Measurements from ENCODE around the gene APLF. TPM values are rescaled to one million over a fixed set of nuclear protein-coding genes. Genes with fewer than 3 reads are reported as not detected.
"Not testable (repeated sequence)": the region's sequence is repeated elsewhere in the genome, so short reads cannot be mapped to it uniquely, and the experiment has no call there.

APLF gene
- total RNA-seq, 1 experiment from 2014 or later: 1.2 TPM

DNA sequence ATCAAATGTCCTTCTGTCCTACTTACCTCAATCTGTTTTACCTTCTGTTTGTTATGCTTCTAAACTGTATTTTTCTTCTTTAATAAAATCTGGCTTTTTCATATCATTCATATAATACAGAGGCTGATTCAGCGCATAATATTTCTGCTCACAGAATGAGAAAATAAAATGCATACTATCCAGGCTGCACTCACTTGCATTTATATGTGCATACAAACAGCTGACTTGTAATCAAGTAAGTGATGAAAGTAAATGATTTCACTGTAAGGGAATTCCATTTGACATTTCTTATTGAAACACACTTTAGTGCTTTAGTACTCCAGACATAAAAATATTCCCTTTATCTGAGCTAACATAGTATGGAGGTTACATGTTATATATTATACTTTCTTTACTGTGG, 100.7 kb downstream of the APLF start:
- no peak for DNase-seq (ENCODE audit: extremely low read depth, low read depth)

DNA sequence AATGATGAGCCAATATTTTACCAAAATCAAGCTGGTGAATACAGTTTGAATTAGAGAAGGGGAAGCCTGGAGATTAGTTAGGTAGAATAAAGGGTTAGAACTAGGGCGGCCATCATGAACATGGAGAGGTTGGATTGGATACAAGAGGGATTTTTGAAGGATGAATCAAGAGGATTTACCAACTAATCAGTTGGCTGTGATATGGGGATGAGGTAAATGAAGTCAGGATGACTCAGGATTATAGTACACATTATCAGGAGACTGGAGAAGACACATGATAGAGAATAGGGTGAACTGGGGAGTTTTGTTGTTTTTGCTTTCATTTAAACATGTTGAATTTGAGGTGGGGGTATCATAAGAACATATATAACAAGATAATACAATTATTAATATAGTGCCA, 102.2 kb downstream of the APLF start:
- peak; percentile 9 for DNase-seq (ENCODE audit: extremely low read depth, low read depth)

DNA sequence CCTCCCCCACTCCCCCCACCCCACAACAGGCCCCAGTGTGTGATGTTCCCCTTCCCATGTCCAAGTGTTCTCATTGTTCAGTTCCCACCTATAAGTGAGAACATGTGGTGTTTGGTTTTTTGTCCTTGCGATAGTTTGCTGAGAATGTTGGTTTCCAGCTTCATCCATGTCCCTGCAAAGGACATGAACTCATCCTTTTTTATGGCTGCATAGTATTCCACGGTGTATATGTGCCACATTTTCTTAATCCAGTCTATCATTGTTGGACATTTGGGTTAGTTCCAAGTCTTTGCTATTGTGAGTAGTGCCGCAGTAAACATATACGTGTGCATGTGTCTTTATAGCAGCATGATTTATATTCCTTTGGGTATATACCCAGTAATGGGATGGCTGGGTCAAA, 103.0 kb downstream of the APLF start:
- not testable (repeated sequence) for DNase-seq (ENCODE audit: extremely low read depth, low read depth)

DNA sequence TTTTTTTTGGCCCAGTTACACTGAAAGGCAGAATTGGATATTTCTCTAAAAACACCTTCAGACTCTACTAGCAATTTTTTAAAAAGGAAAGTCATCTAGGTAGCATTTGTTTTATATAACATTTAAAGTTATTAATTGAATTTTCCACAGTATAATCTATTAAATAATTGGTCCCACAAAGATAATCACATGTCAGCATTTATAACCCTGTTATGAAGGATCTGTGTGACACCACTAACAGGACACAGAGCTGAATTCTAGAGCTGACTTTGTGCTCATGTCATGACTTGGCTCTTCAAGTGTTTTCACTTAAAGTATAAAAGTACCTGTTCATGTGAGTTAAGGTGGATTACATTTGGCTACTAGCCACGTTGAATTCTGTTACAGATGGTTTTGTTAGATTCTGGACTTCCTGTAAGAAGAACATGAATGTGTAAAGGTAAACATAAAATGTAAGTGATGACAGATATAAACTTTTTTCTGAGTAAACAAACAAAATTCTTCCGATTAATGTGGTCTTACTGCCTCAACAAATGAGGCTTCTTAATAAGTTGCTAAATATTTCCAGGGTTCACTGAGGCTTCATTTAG, 106.9 kb downstream of the APLF start:
- DNase-seq (ENCODE audit: extremely low read depth, low read depth): no peak

DNA sequence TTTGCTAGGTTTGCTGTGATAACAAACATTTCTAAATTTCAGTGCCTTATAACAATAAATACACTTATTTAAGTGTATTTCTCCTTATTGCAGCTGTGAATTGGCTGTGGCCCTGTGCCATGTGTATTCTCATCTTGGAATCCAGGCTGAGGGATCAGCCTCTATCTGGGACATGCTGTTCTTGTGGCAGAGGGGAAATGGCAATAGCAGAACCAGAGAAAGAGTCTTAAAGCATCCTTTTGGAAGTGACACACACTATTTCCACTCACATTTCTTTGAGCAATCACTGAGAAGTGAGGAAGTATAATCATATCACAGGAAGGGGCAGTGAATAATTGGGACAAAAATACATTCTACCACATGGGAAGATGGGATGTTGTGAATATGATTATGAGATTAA, 109.8 kb downstream of the APLF start:
- no peak for DNase-seq (ENCODE audit: extremely low read depth, low read depth)

DNA sequence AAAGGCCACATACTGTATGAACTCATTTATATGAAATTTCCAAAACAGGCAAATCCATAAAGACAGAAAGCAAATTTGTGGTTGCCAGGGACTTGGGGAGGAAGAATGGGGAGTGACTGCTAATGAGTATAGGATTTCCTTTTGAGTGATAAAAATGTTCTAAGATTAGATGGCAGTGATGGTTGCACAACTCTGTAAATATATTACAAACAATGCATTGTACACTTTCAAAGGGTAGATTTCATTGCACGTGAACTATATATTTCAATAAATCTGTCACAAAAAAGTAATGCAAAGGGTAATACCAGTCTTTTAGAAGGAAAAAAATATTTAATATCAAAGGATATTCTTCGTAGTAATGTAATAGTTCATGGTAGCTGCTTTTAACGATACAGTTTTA, 112.3 kb downstream of the APLF start:
- DNase-seq (ENCODE audit: extremely low read depth, low read depth): no peak

DNA sequence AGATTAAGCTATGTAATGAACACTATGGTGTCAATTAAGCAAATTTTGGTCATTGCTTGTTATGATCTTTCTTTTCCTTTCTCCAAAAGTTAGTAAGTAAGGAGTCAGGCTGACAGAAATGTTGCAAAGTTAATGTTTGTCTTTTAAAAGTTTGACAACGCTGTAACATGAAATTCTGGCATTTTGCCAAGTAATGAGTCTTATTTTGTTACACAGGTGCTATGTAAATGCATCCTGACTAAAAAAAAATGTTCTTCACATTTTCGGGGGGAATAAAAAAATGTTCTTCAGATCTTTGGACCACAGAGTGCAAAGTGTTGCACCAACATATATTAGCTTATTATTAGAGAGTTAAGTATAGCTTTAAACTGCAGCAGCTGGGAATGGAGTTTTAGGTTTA, 121.2 kb downstream of the APLF start:
- DNase-seq (ENCODE audit: extremely low read depth, low read depth): no peak

DNA sequence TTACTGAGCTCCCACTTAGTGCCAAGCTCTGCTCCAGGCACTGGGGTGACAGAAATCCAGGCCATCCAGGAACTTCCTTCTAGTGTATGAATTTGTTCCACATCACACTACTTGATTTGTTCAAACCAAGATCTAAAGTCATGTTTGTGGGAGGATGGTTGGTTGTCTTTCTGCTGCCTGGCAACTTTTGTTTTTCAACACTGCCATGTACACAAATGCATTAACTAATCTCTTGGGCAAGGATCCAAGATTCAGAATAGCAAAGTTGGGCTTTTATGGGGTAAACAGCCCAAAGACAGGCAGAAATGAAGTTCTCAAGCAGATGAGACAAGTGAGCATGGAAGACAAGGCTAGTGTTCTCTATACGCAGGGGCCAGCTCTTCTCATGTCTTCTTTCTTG, 122.6 kb downstream of the APLF start:
- DNase-seq (ENCODE audit: extremely low read depth, low read depth): no peak

DNA sequence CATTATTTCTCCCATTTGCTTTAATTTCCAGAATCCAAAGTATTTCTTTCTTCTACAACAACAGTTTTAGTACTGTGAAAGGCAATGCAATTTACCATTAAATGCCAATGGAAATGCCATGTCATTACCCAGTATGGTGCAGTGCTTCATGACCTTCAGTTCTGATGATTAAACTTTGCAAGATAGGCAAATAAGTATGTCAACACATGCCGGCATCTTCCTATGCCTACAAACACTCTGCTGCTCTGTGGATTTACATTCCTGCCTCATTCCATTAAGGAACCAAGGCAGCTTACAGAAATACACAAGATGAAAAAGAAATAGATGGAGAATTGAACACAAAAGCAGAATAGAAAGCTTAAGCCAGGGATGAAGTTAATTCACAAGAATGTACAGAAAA, 123.3 kb downstream of the APLF start:
- DNase-seq (ENCODE audit: extremely low read depth, low read depth): no peak

DNA sequence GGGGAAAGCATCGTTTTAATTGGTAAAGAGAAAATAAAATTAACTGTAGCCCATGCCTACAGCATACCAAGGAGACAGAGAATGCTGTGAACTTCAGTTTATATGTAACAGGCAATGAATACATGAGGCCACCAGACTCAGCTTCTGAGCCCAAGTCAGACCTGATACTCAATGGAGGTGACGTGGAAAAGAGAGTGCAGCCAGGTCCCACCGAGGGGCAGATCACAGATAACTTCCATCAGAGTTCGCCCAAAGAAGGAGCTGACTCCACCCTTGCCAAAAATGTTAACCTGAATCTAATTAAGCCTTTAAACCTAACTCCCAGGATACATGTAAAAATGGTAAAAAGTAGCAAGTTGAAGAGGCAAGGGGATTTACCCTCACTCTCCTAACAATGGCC, 123.8 kb downstream of the APLF start:
- DNase-seq (ENCODE audit: extremely low read depth, low read depth): no peak

DNA sequence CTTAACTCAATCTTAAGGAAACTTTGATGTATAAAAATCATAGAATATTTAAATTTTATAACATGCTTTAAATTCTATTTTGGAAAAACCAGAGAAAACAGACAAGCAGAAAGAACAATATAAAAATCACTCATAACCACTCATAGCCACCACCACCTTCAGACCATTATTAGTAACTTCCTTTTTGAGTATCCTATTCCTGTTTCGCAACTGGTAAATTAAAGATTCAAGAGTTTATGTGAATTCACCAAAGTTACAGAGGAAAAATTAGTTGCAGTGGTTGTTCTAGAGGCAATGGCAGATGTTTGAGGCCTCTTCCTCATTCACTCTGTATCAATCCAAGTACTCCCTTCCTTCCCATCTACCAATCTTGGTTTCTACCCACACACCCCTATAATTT, 126.7 kb downstream of the APLF start:
- DNase-seq (ENCODE audit: extremely low read depth, low read depth): no peak

DNA sequence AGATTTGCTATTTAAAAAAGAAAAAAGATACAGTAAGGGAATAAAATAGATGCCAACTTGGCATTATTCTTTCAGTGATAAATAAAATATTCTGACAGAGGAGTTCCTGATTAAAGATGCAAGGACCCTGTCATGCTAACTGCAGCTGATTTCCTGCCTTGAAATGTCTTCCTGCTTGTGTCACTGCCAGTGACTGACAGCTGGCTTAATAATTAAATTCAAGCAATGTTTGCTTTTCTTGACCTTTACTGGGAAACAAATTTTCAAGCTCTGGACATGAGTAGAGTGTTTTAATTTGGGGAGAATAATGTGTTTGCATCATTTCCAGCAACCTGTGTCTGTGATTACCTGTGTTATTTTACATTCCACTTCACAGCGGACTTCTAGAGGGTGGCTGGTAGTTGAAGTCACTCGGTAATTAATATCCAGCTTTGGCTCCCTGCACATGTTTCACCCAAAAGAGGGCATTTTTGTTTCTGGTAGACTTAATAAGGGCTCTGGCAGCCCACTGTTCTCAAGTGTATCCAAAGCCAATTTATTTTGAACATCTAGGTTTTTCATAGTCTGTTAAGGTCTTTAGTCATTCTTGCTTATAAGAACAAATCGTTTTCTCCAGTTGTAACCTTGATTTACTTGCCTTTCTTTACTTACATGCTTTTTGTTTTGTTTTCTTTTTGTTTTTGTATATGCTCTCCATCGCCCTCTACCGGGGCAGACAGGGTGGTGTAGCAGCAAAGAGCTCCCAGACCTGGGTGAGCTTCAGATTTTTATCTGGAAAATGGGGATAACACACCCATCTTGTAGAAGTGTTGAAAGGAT, 127.5 kb downstream of the APLF start:
- DNase-seq (ENCODE audit: extremely low read depth, low read depth): peak; percentile 36

DNA sequence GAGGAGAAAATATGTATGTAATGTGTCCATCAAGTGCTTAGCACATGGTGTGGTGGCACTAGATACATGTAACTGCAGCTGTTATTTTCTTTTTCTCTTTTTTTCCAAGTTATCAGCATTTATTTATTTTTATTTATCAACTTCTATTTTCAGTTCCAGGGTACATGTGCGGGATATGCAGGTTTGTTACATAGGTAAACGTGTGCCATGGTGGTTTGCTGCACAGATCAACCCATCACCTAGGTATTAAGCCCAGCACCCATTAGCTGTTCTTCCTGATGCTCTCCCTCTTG, 128.1 kb downstream of the APLF start:
- DNase-seq (ENCODE audit: extremely low read depth, low read depth): not testable (repeated sequence)

DNA sequence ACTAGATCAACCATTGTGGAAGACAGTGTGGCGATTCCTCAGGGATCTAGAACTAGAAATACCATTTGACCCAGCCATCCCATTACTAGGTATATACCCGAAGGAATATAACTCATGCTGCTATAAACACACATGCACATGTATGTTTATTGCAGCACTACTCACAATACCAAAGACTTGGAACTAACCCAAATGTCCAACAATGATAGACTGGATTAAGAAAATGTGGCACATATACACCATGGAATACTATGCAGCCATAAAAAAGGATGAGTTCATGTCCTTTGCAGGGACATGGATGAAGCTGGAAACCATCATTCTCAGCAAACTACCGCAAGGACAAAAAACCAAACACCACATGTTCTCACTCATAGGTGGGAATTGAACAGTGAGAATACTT, 133.1 kb downstream of the APLF start:
- DNase-seq (ENCODE audit: extremely low read depth, low read depth): not testable (repeated sequence)

DNA sequence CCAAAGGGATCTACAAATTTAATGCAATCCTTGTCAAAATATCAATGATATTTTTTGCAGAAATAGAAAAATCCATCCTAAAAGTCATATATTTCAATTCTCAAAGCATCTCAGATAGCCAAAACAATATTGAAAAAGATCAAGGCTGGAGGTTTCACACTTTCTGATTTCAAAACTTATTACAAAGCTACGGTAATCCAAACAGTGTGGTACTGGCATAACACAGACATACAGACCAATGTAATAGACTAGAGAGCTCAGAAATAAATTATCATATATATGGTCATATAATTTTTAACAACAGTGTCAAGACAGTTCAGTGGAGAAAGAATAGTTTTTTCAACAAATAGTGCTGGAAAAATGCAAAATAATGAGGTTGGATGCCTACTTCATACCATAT, 135.7 kb downstream of the APLF start:
- DNase-seq (ENCODE audit: extremely low read depth, low read depth): no peak

DNA sequence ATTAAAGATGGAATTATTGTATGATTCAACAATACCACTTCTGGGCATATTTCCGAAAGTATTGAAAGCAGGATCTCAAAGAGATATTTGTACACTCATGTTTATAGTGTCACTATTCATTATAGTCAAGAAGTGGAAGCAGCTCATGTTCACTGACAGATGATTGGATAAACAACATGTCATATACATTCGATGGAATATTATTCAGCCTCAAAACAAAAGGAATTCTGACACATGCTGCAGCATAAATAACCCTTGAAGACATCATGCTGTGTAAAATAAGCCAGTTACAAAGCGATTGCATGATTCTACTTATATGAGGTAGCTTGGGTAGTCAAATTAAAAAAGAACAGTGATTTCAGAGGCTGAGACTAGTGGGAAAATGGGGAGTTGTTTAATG, 136.7 kb downstream of the APLF start:
- no peak for DNase-seq (ENCODE audit: extremely low read depth, low read depth)

DNA sequence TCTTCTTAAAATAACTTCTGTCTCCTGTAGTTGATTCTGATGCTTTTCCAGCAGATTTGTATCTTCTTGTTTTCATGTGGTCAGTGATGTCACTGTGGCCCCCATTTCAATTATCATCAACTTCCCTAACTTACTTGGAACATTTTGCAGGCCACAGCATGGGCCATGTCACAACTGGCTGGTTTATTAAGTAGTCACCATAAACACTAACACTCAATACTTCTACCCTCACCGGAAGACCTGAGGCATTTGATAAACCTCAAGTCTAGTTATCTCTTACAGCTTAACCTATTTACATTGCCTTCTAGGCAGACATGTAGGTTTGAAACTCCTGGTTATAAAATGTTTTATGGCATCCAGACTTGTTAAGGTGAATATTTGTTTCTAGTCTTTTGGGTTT, 138.6 kb downstream of the APLF start:
- DNase-seq (ENCODE audit: extremely low read depth, low read depth): no peak

DNA sequence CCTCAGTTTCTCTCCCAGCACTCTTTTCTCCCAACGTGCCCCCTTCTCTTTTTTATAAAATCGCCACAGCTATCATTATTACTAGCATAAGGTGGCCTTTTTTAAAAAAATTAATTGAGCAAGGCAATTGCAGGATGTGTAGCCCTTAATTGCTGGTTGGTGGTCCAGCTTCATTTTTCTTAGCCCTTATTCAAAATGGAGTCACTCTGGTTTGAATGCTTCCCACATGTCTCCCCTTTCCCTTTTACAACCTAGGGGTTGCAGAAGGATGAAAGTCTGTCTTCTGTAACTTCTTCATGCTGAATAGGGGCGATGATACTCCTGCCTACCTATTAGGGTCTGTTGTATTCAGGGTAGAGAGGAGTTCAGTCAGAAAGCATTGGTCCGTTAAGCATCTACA, 139.4 kb downstream of the APLF start:
- DNase-seq (ENCODE audit: extremely low read depth, low read depth): no peak

DNA sequence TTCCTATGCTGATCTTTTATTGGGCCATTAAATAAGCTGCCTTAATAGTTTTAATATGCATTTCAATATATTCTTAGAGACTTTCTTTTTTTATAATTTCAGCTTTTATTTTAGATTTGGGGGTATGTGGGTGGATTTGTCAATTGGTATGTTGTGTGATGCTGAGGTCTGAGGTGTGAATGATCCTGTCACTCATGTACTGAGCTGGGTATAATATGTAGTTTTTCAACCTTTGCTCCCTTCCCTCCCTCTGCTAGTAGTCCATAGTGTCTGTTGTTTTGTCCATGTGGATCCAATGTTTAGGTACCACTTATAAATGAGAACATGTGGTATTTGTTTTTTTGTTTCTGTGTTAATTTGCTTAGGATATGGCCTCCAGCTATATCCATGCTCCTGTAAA, 140.5 kb downstream of the APLF start:
- no peak for DNase-seq (ENCODE audit: extremely low read depth, low read depth)

DNA sequence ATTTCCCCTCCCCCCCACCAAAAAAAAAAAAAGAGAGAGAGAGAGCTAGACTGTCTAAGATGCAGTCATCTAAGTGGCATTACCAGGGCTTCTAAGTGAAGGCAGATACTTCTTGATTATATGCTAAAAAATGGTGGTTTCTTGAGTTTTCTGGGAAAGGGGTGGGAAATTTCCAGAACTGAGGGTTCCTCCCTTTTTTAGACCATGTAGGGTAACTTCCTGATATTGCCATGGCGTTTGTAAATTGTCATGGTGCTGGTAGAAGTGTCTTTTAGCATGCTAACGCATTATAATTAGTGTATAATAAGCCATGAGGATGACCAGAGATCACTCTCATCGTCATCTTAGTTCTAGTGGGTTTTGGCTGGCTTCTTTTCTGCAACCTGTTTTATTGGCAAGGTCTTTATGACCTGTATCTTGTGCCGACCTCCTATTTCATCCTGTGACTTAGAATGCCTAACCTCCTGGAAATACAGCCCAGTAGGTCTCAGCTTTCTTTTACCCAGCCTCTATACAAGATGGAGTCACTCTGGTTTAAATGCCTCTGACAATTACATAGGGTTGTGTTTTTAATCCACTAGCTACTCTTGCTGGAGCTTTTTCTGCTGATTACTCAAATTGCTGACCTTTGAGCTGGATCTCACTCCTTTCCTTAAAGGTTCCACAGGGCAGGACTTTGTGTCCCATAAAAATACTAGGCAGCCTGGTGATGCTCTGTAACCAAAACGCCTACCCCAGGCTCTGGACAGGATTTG, 145.6 kb downstream of the APLF start:
- DNase-seq (ENCODE audit: extremely low read depth, low read depth): no peak

DNA sequence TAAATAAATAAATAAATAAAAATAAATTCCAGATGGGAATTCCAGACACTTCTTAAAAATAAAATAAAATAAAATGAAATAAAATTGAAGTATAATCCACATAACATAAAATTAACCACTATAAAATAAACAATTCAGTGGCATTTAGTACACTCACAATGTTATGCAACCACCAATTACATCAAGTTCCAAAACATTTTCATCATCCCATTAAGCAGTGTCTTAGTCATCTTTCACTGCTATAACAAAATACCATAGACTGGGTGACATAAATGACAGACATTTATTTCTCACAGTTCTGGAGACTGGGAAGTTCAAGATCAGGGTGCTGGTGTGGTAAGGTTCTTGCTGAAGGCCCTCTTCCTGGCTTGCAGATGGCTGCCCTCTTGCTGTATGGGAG, 153.4 kb downstream of the APLF start:
- DNase-seq (ENCODE audit: extremely low read depth, low read depth): no peak

DNA sequence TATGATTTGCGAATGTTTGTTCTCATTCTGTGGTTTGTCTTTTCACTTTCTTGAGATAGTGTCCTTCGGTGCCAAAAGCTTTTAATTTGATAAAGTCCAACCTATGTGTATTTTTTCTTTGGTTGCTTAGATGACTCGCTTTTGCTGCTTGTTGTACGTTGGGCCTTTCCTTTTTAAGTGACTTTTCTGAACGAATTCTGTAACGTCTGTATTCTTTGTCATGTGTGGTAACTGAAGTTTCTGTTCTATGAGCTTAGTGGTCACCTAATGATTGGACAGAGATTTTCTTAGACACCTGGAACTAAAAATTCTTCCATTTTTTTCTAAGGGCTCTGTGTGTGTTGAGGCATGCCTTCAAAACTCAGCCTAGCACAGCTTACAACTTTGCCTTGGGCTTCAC, 156.4 kb downstream of the APLF start:
- no peak for DNase-seq (ENCODE audit: extremely low read depth, low read depth)

Measured in NCI-H460 (cell line).